HepG2 (cell line): ENCODE results near the gene ATXN7L2. TPM values are rescaled to one million over a fixed set of nuclear protein-coding genes. Genes with fewer than 3 reads are reported as not detected.

Experiments
- ATAC-seq: fragments of 200-7000 bp; cut with Tn5 transposase; 3 replicates; pipeline ENCODE4 v1.9.1; 2020; ENCODE audit warnings: mild to moderate bottlenecking, moderate library complexity
- BruUV-seq: library from RNA; stranded (reverse); fragments of 400-500 nt; replicated peaks from 2 replicates; lab custom pipeline; 2021; lab: Mats Ljungman, UMichigan
- CTCF ChIA-PET: fragments of 300-600 bp; formaldehyde crosslinking; extraction: SDS; loops from one replicate; lab custom pipeline; 2021; ENCODE audit warnings: low total read pairs, inconsistent platforms, low intra/inter-chr PET ratio; lab: Yijun Ruan, JAX
- POLR2A ChIA-PET: fragments of 350-600 bp; sonication (Branson Sonifier 250); formaldehyde crosslinking; loops from one replicate; lab custom pipeline; 2020; ENCODE audit warnings: antibody characterized with exemption, inconsistent platforms; lab: Yijun Ruan, JAX
- DNase-seq: peaks from one replicate; pipeline ENCODE4 v3.0.0-alpha.2; 2015; ENCODE audit warnings: low spot score
- FAIRE-seq: peaks from 3 replicates; lab custom pipeline; 2011; peaks lifted over from hg19 to GRCh38; lab: Jason Lieb, UNC
- H2AFZ ChIP-seq: one replicate; pipeline ENCODE4 v1.6.1; 2011; ENCODE audit warnings: low read length, inconsistent platforms
- H3K27ac ChIP-seq: fragments of 300-600 bp; 3 replicates; pipeline ENCODE4 v1.8.0; 2011; ENCODE audit warnings: mixed run types, mild to moderate bottlenecking, mixed read lengths, low read length, inconsistent platforms; ENCODE audit not compliant: insufficient read depth; ENCODE audit errors: extremely low read length
- H3K27me3 ChIP-seq, 2 experiments: fragments of 200-600 bp in 1 of 2; 2 replicates in 1 of 2; 3 replicates in 1 of 2; pipeline versions ENCODE4 v1.6.0 to v1.8.0; 2011; ENCODE audit warnings: low read length in 2 of 2, mild to moderate bottlenecking in 2 of 2, moderate library complexity in 2 of 2, inconsistent platforms in 1 of 2; ENCODE audit not compliant: insufficient read depth in 2 of 2, control insufficient read depth in 1 of 2
- H3K36me3 ChIP-seq, 2 experiments: fragments of 200-600 bp in 1 of 2; replicated peaks in 1 of 2; 2 replicates in 1 of 2; 3 replicates in 1 of 2; pipeline versions ENCODE4 v1.5.1 to v1.8.0; 2011; ENCODE audit warnings: low read length in 2 of 2, inconsistent platforms in 1 of 2; ENCODE audit not compliant: insufficient read depth in 2 of 2, control insufficient read depth in 1 of 2
- H3K4me1 ChIP-seq: 2 replicates; pipeline ENCODE4 v1.5.1; 2012; ENCODE audit warnings: low read length, inconsistent platforms; ENCODE audit not compliant: insufficient read depth
- H3K4me2 ChIP-seq: 2 replicates; pipeline ENCODE4 v1.6.0; 2011; ENCODE audit warnings: low read depth, low read length, inconsistent platforms
- H3K4me3 ChIP-seq, 3 experiments: fragments of 200-600 bp in 1 of 3; sonication (generic), shearing (Covaris generic) in 1 of 3; replicated peaks in 1 of 3; 2 replicates each; pipeline ENCODE4 v1.5.1; 2011 to 2016; ENCODE audit warnings: low read length in 3 of 3, inconsistent platforms in 2 of 3, low read depth in 2 of 3, mild to moderate bottlenecking in 2 of 3, control low read depth in 1 of 3, mixed read lengths in 1 of 3; ENCODE audit not compliant: insufficient read depth in 1 of 3
- H3K79me2 ChIP-seq: one replicate; pipeline ENCODE4 v1.6.1; 2011; ENCODE audit warnings: low read length, inconsistent platforms; ENCODE audit not compliant: insufficient read depth
- H3K9ac ChIP-seq: 2 replicates; pipeline ENCODE4 v1.6.0; 2011; ENCODE audit warnings: mild to moderate bottlenecking, low read depth, low read length, inconsistent platforms; ENCODE audit not compliant: insufficient read depth
- H3K9me3 ChIP-seq: 2 replicates; pipeline ENCODE4 v1.5.1; 2012; ENCODE audit warnings: mild to moderate bottlenecking, low read length
- H4K20me1 ChIP-seq: 2 replicates; pipeline ENCODE4 v1.6.0; 2011; ENCODE audit warnings: inconsistent platforms, mild to moderate bottlenecking, low read length, moderate library complexity; ENCODE audit not compliant: insufficient read depth
- MAFF ChIP-seq: IDR thresholded peaks from 2 replicates; pipeline ENCODE4 v1.6.1; 2011; ENCODE audit warnings: low read depth, low read length, improper control_type of control experiment
- MAFK ChIP-seq, 2 experiments: IDR thresholded peaks in 1 of 2; conservative IDR thresholded peaks in 1 of 2; 2 replicates each; pipeline ENCODE4 v1.6.1; 2011; ENCODE audit warnings: improper control_type of control experiment in 2 of 2, low read length in 2 of 2
- ZNF646 ChIP-seq: sonication (generic); formaldehyde crosslinking; IDR thresholded peaks from 2 replicates; pipeline ENCODE4 v1.9.0; 2021; ENCODE audit warnings: mild to moderate bottlenecking, missing genetic modification reagents
- WGBS: methylation state at CpG from one replicate; pipeline ENCODE4 v1.1.6; 2017; ENCODE audit warnings: low lambda C conversion rate; 5-methylcytosine and 5-hydroxymethylcytosine counted together
- in situ Hi-C: cut with HindIII; loops from 2 replicates; pipeline ENCODE4 v1.10.0; 2017; ENCODE audit warnings: low pct_unique_long_range_greater_than_20kb; ENCODE audit not compliant: extremely low pct_ligation_motif_present
- intact Hi-C: fragments of 100-400 bp; cut with micrococcal nuclease; formaldehyde crosslinking; loops from one replicate; pipeline ENCODE4 v1.10.0; 2022; ENCODE audit not compliant: unreplicated experiment
- polyA plus RNA-seq, 8 experiments: library from polyadenylated mRNA; depleted of rRNA in 3 of 8; stranded (reverse) in 7 of 8; unstranded in 1 of 8; fragments of >200 nt; fragmentation: Illumina TruSeq in 4 of 8; extraction: Trizol in 4 of 8; gene quantifications; 2 replicates each; pipeline versions ENCODE4 v1.2.1 to v1.2.3, GENCODE V29; 2011 to 2016; ENCODE audit warnings: low read depth in 4 of 8, missing spikeins in 1 of 8, mixed read lengths in 1 of 8; ENCODE audit not compliant: insufficient read depth in 1 of 8
- total RNA-seq, 5 experiments: library from RNA; depleted of rRNA; stranded (reverse); fragments of >200 nt; fragmentation: Illumina TruSeq; extraction: Trizol; gene quantifications; 2 replicates each; pipeline ENCODE4 v1.2.3, GENCODE V29; 2016; ENCODE audit warnings: low read depth in 1 of 5

ATXN7L2 gene
- total and polyA plus RNA-seq, 2 of the 13 experiments (the other 11 are each of a cell fraction or from before 2014, with no cell fraction given), result 2.7 to 2.8 TPM

GRCh38 chr1:109447524-109447923 is 36.2 kb upstream of the ATXN7L2 start:
- CTCF ChIA-PET, result no interaction called here
- no TSS peak for BruUV-seq

More at GRCh38 chr1:109447524-109447923, 36.2 kb upstream of the ATXN7L2 start:
- Histone ChIP-seq H3K4me2 (no peak overlapping the region), H3K27ac (no peak overlapping the region), H3K4me1 (peaks cover 5% of the 10 kb centered on the region), H3K79me2 (no peaks in the 10 kb centered on the region), H3K27me3 (peaks cover 1 to 37% of the 10 kb centered on the region in 2 experiments; a peak in 3 of 5 replicates), H3K9me3 (no peaks in the 10 kb centered on the region), H3K36me3 (no peaks in the 10 kb centered on the region), H4K20me1 (no peaks in the 10 kb centered on the region), H3K4me3 (no peak overlapping the region), H2AFZ (no peak overlapping the region), H3K9ac (no peak overlapping the region)
- intact Hi-C loops, result no loop called here
- POLR2A ChIA-PET, result no interaction called here
- in situ Hi-C loops, result no loop called here
- FAIRE-seq (no peak), DNase-seq (no peak), ATAC-seq (no peak)
- TF ChIP-seq MAFK (conservative IDR thresholded peaks at IDR 0.05 in 1 of 2, IDR thresholded peaks at IDR 0.05 in 1 of 2; ENCODE audit: low read length in 2 of 2), result peak; percentile 54 to 72
- 0 out of 2 replicates have a peak, but pooled peaks have one; percentile 21 for TF ChIP-seq MAFF
- no peak for TF ChIP-seq ZNF646 (CRISPR knock-in tag)
- WGBS, result 41% methylated on average over 4 of the region's 4 CpGs
